Stimulated activated CD4-positive, alpha-beta T cell treated with anti-CD3 and anti-CD28 coated beads, Interleukin-4, amount 100 ng/mL, for 1 hour (primary cell): Measurements from ENCODE around the gene DCP2.

Experiments used
- DNase-seq: peaks from one replicate; pipeline ENCODE4 v3.0.0-alpha.2; 2020

Gene DCP2

GRCh38 chr5:113050721-113051382 is 74.3 kb downstream of the DCP2 start:
- DNase-seq: no peak

GRCh38 chr5:113052041-113052795 is 75.6 kb downstream of the DCP2 start:
- no peak for DNase-seq

GRCh38 chr5:113053511-113053995 is 77.0 kb downstream of the DCP2 start:
- no peak for DNase-seq

DNA sequence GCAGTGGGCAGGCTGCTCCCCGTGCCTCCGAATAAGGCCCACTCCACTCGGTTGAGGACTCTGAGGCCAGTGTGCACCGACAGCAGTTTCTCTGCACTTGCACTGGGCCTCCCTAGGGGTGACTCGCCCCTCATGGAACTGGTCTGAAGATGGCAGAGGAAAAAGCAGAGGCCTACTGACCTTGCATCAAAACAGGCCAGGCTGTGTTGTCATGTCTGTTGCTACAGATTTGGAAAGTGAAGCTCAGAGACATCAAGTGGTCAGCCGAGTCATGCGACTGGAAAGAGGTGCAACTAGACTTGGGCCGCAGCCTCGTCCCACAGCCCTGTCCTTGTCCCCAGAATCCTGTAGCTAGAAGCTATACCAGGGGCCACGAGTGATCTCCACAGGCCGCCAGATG is 78.3 kb downstream of the DCP2 start:
- DNase-seq: no peak

- DNase-seq: no peak
Measured at GRCh38 chr5:113056988-113057387, 80.4 kb downstream of the DCP2 start.

DNA sequence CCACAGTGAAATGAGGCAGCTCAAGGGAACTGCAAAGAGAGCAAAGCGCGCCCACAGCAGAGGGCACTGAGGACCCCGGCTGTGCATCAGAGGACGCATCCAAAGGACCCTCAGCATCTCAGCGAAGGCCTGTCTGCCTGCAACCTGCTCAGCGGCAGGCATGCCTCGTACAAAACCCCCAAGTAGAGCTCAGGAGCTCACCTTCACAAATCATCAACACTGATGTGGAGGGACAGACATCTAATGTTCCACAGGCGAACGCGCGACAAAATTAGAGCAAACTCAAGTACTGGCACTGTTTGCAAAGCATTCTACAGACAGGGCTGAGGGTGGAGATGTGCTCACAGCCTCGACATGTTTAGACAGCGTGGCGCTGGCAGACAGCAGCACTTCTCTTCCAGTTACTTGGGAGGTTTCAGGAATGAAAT is 81.0 kb downstream of the DCP2 start:
- DNase-seq: no peak

DNA sequence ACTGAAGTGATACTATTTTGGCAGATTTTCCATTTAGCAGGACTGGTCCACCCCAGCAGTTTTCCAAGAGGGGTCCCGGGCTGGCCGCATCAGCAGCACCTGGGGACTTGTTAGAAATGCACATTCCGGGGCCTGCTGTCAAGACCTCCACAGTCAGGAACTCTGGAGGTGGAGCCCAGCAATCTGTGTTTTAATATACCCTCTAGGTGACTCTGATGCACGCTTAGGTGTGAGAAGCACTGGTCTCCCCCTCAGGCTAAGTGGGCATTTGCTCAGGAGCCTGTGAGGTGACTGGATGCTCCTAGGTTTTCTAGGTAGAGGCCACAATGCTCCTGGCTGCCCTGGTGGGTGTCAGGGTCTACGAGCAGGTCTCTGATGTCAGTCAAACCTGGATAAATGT is 81.7 kb downstream of the DCP2 start:
- DNase-seq: no peak

DNA sequence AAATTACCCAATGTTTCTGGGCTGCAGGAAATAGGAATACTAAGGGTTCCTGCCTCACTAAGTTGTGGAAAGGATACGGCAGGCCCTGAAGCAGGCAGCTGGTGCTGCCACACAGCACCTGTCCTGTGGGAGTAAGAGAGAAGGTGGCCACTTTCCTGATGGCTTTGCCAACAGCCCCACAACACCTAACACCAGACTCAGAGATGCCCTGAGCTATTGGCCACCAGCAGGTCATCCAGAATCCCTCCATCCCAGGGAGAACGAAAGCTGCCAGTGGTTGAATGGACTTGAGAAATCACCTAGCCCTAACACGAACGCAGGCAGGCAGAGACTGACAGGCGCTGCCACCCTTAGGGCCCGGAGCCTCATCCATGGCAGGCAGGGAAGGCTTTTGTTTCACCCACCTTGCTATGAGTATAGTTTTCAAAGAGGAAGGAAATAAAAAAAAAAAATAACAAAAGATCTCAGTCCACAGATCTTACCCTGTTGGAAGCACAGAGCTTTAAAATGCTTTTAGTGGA is 82.2 kb downstream of the DCP2 start:
- DNase-seq: no peak

DNA sequence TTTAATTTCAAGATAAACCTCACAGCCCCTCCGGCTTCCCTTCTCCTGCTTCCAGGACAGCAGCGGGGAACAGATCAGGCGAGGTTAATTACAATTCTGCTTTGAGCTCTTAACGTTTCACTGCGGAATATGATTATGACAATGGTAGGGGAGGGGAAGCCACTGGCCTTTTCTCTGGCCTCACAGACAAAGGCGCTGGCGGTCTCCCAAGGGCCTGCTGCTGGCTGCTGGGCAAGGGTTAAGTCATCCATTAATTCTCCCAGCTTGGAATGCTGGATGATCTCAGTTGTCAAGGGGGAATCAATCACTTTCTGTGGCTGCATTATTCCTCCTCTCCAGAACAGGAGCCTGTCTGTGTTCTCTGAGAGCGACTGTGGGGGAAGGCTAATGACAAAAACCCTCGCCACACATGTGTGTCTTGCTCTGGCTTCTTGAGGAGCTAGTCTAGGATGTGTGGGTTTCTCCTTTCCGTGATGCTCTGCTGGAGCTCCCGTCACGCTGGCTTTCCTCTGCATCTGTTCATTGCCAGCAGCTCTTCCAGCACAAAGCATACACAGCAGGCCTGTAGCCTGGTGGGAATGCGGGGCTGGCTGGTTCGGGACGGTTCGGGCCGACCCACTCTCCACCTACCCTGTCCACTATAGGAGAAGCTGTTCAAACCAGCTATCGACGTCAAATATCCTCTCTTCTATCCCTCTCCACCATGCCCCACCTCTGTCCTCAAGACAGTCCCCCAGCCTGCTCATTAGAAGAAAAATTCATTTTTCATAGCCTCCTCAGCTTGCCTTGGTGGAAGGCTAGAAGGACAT is 82.8 kb downstream of the DCP2 start:
- no peak for DNase-seq

- no peak for DNase-seq
Measured at GRCh38 chr5:113060408-113061025, 83.9 kb downstream of the DCP2 start.

GRCh38 chr5:113061846-113062780 is 85.5 kb downstream of the DCP2 start:
- DNase-seq: no peak

GRCh38 chr5:113062869-113063508 is 86.4 kb downstream of the DCP2 start:
- DNase-seq: no peak

GRCh38 chr5:113063927-113064326 is 87.3 kb downstream of the DCP2 start:
- no peak for DNase-seq

DNA sequence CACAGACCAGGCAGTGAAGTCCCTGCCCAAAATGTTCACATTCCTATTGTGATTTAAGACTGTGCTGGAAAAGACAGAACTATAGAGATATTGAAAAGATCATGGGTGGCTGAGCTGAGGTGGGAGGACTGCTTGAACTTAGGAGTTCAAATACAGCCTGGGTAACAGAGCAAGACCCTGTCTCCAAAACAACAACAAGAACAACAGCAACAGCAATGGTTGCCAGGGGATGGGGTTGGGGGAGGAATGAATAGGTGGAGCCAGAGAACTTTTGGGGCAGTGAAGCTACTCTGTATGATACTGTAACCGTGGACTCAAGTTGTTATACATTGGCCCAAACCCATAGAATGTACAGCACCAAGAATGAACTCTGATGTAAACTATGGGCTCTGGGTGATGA is 88.2 kb downstream of the DCP2 start:
- no peak for DNase-seq

- DNase-seq: no peak
Measured at GRCh38 chr5:113065626-113066025, 89.0 kb downstream of the DCP2 start.

DNA sequence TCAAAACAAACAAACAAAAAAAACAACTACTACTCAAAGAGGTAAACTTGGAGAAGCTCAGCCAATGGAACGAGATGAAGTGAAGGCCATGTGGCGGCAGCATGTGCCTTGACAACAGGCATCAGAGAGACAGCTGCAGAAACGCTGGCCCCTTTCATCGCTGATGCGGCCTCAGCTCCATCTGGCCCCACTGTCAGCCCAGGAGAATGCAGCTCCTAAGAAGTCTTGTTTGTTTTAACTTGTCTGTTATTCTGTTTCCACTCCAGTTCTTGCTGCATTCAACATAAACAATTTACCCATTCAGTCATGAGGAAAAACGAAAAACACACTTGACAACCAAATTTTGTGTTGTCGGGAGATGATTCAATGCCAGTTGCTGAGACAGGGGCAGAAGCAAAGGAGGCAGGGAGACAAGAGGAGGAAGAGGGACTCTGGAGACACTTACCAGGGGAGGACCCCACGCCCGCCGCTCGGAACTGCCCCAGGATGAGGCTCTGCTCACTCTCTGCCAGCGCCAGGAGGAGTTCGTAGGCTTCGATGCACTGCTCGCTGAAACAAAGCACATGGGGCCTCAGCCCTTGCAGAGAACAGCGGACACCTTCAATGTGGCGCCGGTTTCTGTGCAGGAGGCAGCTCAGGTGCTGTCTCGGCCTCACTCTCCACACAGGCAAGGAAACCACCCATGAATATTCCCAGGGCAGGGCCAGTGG is 91.2 kb downstream of the DCP2 start:
- no peak for DNase-seq

GRCh38 chr5:113068559-113068958 is 92.0 kb downstream of the DCP2 start:
- DNase-seq: no peak
